ENCODE data around the gene NUDT16L1. TPM values are rescaled to one million over a fixed set of nuclear protein-coding genes. Genes with fewer than 3 reads are reported as not detected.

NUDT16L1 gene
- polyA plus RNA-seq, 1 donor (not counting 4 experiments of a cell fraction or from before 2014, with no cell fraction given), result 23.0 TPM

GRCh38 chr16:4745274-4745569 lies 51.9 kb downstream of the NUDT16L1 start:
- Histone ChIP-seq H3K9me3 (ENCODE audit: control insufficient read depth, low read depth, low read length) (no peaks in the 10 kb centered on the region), H3K9me1 (ENCODE audit: control insufficient read depth, extremely low read depth, insufficient read depth, low read length) (no peaks in the 10 kb centered on the region), H4K20me1 (ENCODE audit: control insufficient read depth, extremely low read depth, insufficient read depth, low read length) (no peaks in the 10 kb centered on the region), H3K79me2 (ENCODE audit: control insufficient read depth, insufficient read depth, low read length) (no peaks in the 10 kb centered on the region), H3K27ac (ENCODE audit: control insufficient read depth, insufficient read depth, low read length) (no peak overlapping the region), H3K9ac (ENCODE audit: control insufficient read depth, extremely low read depth, insufficient read depth, low read length) (no peak overlapping the region), H3K36me3 (ENCODE audit: control insufficient read depth in 2 of 2, extremely low read depth in 1 of 2, insufficient read depth in 2 of 2, low read length in 2 of 2) (no peaks in the 10 kb centered on the region), H3K4me3 (ENCODE audit: control insufficient read depth in 2 of 3, extremely low read depth in 1 of 3, insufficient read depth in 2 of 3, low read depth in 1 of 3, low read length in 3 of 3) (no peak overlapping the region), H3K27me3 (ENCODE audit: control insufficient read depth, extremely low read depth, insufficient read depth, low read length) (no peaks in the 10 kb centered on the region), H3K4me2 (ENCODE audit: control insufficient read depth, extremely low read depth, insufficient read depth, low read depth, low read length) (no peak overlapping the region), H3K4me1 (ENCODE audit: control insufficient read depth, extremely low read depth, insufficient read depth, low read length) (peaks cover 11% of the 10 kb centered on the region), H2AFZ (ENCODE audit: control insufficient read depth, low read length) (no peak overlapping the region)
- dilution Hi-C loops (cut with MboI; ENCODE audit: extremely low pct_ligation_motif_present, low sequenced_read_pairs), result no loop called here
- TF ChIP-seq EZH2 (IDR thresholded peaks at IDR 0.05; ENCODE audit: low read length) (no peak), CTCF (optimal IDR thresholded peaks at IDR 0.05 in 1 of 3, IDR thresholded peaks at IDR 0.05 in 1 of 3, conservative IDR thresholded peaks at IDR 0.05 in 1 of 3; ENCODE audit: extremely low read depth in 1 of 3, insufficient read depth in 2 of 3, low read length in 3 of 3) (no peak)
- FAIRE-seq (no peak), DNase-seq (ENCODE audit: low read depth, low spot score) (no peak)

Small RNA genes within 50 kb of the gene (small RNA-seq; reads per million reads assigned to genes)
- gene MIR6769A (ENCODE audit: insufficient read length in 3 of 3, low read depth in 3 of 3, low replicate concordance in 1 of 3), result 0 reads per million in 3 experiments

Other genes with a start within 250 kb of the NUDT16L1 start
- gene NMRAL1, start 218.9 kb upstream of the NUDT16L1 start, polyA plus RNA-seq, result 39.5 to 61.6 TPM (median 48.7 TPM) in 3 replicates
- 165 to 180 TPM (median 167 TPM) in 3 replicates for gene HMOX2, start 217.2 kb upstream of the NUDT16L1 start, polyA plus RNA-seq
- 19.8 to 39.4 TPM (median 23.1 TPM) in 3 replicates for gene CDIP1, start 154.8 kb upstream of the NUDT16L1 start, polyA plus RNA-seq
- not detected in 3 replicates for gene C16orf96, start 137.2 kb upstream of the NUDT16L1 start, polyA plus RNA-seq
- 3.6 to 7.7 TPM (median 4.0 TPM) in 3 replicates for gene UBALD1, start 78.7 kb upstream of the NUDT16L1 start, polyA plus RNA-seq
- 1.9 to 6.7 TPM (median 2.6 TPM) in 3 replicates for gene MGRN1, start 68.7 kb upstream of the NUDT16L1 start, polyA plus RNA-seq
- 9.7 to 14.7 TPM (median 11.7 TPM) in 3 replicates for gene ANKS3, start 40.7 kb downstream of the NUDT16L1 start, polyA plus RNA-seq
- gene DNAAF8, start 41.0 kb downstream of the NUDT16L1 start, polyA plus RNA-seq, result 0.26 to 0.57 TPM (median 0.33 TPM) in 3 replicates
- 3.3 to 5.2 TPM (median 3.5 TPM) in 3 replicates for gene ZNF500, start 73.6 kb downstream of the NUDT16L1 start, polyA plus RNA-seq
- not detected in 3 replicates for gene SEPTIN12, start 94.8 kb downstream of the NUDT16L1 start, polyA plus RNA-seq
- 8.4 to 20.2 TPM (median 10.6 TPM) in 3 replicates for gene SMIM22, start 101.8 kb downstream of the NUDT16L1 start, polyA plus RNA-seq
- gene ROGDI, start 109.1 kb downstream of the NUDT16L1 start, polyA plus RNA-seq, result 17.3 to 33.2 TPM (median 20.5 TPM) in 3 replicates
- gene GLYR1, start 153.7 kb downstream of the NUDT16L1 start, polyA plus RNA-seq, result 38.7 to 42.6 TPM (median 39.8 TPM) in 3 replicates
- gene UBN1, start 153.9 kb downstream of the NUDT16L1 start, polyA plus RNA-seq, result 9.5 to 19.6 TPM (median 11.5 TPM) in 3 replicates
- gene PPL, start 243.6 kb downstream of the NUDT16L1 start, polyA plus RNA-seq, result 23.5 to 26.6 TPM (median 25.3 TPM) in 3 replicates